Inflammatory macrophage treated with lipopolysaccharide for 1 hour (primary cell): Measurements from ENCODE around the gene NEMP2.

ENCODE experiments used
- DNase-seq, 2 donors: peaks; one replicate each; pipeline ENCODE4 v3.0.0-alpha.2; 2020 to 2022

NEMP2 gene

DNA sequence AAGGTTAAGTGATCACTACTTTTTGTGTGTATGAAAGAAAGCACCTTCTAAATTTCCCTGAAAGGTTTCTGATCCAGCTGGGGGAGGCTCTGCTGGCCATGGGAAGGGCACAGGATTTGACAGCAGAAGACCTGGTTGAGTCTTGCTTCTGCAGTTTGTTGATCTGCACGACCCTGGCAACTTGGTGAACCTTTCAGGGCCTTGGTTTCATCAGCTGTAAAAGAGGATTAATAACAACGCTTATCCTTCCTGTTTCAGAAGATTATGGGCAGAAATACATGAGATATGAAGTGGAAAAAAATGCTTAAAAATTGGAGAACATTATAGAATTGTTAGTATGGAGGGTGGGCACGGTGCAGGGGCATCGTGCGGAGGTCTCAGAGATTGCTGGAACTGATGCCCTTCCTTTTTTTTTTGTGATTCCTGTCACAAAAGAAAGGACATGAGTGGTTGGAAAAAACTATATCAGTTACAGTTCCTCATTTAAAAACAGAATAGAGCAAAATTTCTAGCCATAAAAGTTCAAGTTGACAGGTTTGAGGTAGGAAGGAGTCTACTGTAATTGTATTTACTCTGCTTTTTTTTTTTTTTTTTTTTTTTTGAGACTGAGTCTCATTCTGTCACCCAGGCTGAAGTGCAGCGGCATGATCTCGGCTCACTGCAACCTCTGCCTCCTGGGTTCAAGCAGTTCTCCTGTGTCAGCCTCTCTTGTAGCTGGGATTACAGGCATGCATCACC, 79.0 kb downstream of the NEMP2 start:
- no peak for DNase-seq

GRCh38 chr2:190454795-190455194, 79.7 kb downstream of the NEMP2 start:
- no peak for DNase-seq
